WTC11 (cell line): ENCODE results near the gene EPB41. TPM values are rescaled to one million over a fixed set of nuclear protein-coding genes. Genes with fewer than 3 reads are reported as not detected.

Experiments
- ATAC-seq: fragments of 200-7000 bp; cut with Tn5 transposase; 2 replicates; pipeline ENCODE4 v1.10.0; 2021; ENCODE audit warnings: mild to moderate bottlenecking, moderate library complexity
- CTCF ChIA-PET: fragments of 300-600 bp; sonication (Branson Sonifier 250); formaldehyde crosslinking; loops from one replicate; lab custom pipeline; 2021; ENCODE audit warnings: antibody characterized with exemption; lab: Charles Lee
- POLR2A ChIA-PET: fragments of 350-600 bp; sonication (Branson Sonifier 250); formaldehyde crosslinking; loops from one replicate; lab custom pipeline; 2021; ENCODE audit warnings: antibody characterized with exemption; lab: Charles Lee
- DNase-seq: peaks from one replicate; pipeline ENCODE4 v3.0.0; 2021; ENCODE audit warnings: low spot score
- H3K27ac Mint-ChIP-seq: 2 replicates; pipeline ENCODE4 v1.8.0; 2021; ENCODE audit warnings: mixed read lengths
- H3K27me3 Mint-ChIP-seq: 2 replicates; pipeline ENCODE4 v1.8.0; 2021; ENCODE audit warnings: low read depth, mild to moderate bottlenecking, moderate library complexity, mixed read lengths
- H3K36me3 Mint-ChIP-seq: 2 replicates; pipeline ENCODE4 v1.8.0; 2021; ENCODE audit warnings: mixed read lengths
- H3K4me1 Mint-ChIP-seq: 2 replicates; pipeline ENCODE4 v1.8.0; 2022; ENCODE audit warnings: mixed read lengths
- H3K4me3 Mint-ChIP-seq: 2 replicates; pipeline ENCODE4 v1.8.0; 2021; ENCODE audit warnings: mild to moderate bottlenecking, moderate library complexity, mixed read lengths
- H3K9me3 Mint-ChIP-seq: 2 replicates; pipeline ENCODE4 v1.8.0; 2021; ENCODE audit warnings: mixed read lengths
- ELF4 ChIP-seq: sonication (generic); formaldehyde crosslinking; IDR thresholded peaks from 2 replicates; pipeline ENCODE4 v1.8.1; 2022; ENCODE audit warnings: low read depth, mild to moderate bottlenecking, moderate library complexity, missing genetic modification reagents
- GABPB1 ChIP-seq: sonication (generic); formaldehyde crosslinking; IDR thresholded peaks from 2 replicates; pipeline ENCODE4 v1.8.1; 2023; ENCODE audit warnings: mild to moderate bottlenecking, missing genetic modification reagents
- HMGA2 ChIP-seq: fragments of 250-450 bp; sonication (Bioruptor Pico); IDR thresholded peaks from 2 replicates; pipeline ENCODE4 v1.4.0; 2021; ENCODE audit warnings: mild to moderate bottlenecking, moderate library complexity
- PREB ChIP-seq: sonication (generic); formaldehyde crosslinking; IDR thresholded peaks from 2 replicates; pipeline ENCODE4 v1.8.1; 2022; ENCODE audit warnings: mild to moderate bottlenecking, missing genetic modification reagents, moderate library complexity, borderline replicate concordance
- TP53 ChIP-seq: sonication (generic); formaldehyde crosslinking; IDR thresholded peaks from 2 replicates; pipeline ENCODE4 v1.8.1; 2023; ENCODE audit warnings: mild to moderate bottlenecking, missing genetic modification reagents
- ZNF219 ChIP-seq: sonication (generic); formaldehyde crosslinking; IDR thresholded peaks from 2 replicates; pipeline ENCODE4 v1.8.0; 2023; ENCODE audit warnings: missing genetic modification reagents, mild to moderate bottlenecking, borderline replicate concordance
- ZNF317 ChIP-seq: sonication (generic); formaldehyde crosslinking; IDR thresholded peaks from 2 replicates; pipeline ENCODE4 v1.8.1; 2023; ENCODE audit warnings: low read depth, mild to moderate bottlenecking, moderate library complexity, missing genetic modification reagents, borderline replicate concordance
- ZNF416 ChIP-seq: fragments of 250-450 bp; sonication (Bioruptor Pico); IDR thresholded peaks from 2 replicates; pipeline ENCODE4 v1.9.0; 2021; ENCODE audit warnings: mild to moderate bottlenecking, inconsistent platforms
- total RNA-seq: library from RNA; stranded (reverse); gene quantifications from 3 replicates; pipeline ENCODE4 v1.2.3, GENCODE V29; 2021
- TF ChIP-seq, protein P1 (sequence below): fragments of 250-450 bp; sonication (Bioruptor Pico); IDR thresholded peaks from 2 replicates; pipeline ENCODE4 v2.1.2; 2022; ENCODE audit warnings: mild to moderate bottlenecking, moderate library complexity
- TF ChIP-seq, protein P2 (sequence below): fragments of 250-450 bp; sonication (Bioruptor Pico); IDR thresholded peaks from 2 replicates; pipeline ENCODE4 v1.9.0; 2021; ENCODE audit warnings: mild to moderate bottlenecking, borderline replicate concordance
- TF ChIP-seq, protein P3 (sequence below): sonication (generic); formaldehyde crosslinking; IDR thresholded peaks from 2 replicates; pipeline ENCODE4 v1.8.0; 2022; ENCODE audit warnings: missing genetic modification reagents
- TF ChIP-seq, protein P4 (sequence below): sonication (generic); formaldehyde crosslinking; conservative IDR thresholded peaks from 2 replicates; pipeline ENCODE4 v1.8.1; 2022; ENCODE audit warnings: mild to moderate bottlenecking, missing genetic modification reagents

Gene EPB41
- total RNA-seq, 1 experiment from 2014 or later: 85.0 TPM

DNA sequence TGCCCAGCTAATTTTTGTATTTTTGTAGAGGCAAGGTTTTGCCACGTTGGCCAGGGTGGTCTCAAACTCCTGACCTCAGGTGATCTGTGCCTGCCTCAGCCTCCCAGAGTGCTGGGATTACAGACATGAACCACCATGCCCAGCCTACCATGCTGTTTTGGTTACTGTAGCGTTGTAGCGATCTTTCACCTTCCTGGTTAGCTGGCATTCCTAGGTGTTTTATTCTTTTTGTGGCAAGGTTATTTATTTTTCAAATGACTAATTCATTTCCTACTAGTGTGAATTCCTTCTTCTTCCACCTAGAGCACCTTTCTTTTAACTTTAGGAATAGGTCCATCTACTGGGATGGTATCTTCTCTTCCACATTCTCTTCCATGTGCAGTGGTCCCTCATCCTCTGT is 180.1 kb downstream of the EPB41 start (continued):
- TF ChIP-seq, protein P1, sequence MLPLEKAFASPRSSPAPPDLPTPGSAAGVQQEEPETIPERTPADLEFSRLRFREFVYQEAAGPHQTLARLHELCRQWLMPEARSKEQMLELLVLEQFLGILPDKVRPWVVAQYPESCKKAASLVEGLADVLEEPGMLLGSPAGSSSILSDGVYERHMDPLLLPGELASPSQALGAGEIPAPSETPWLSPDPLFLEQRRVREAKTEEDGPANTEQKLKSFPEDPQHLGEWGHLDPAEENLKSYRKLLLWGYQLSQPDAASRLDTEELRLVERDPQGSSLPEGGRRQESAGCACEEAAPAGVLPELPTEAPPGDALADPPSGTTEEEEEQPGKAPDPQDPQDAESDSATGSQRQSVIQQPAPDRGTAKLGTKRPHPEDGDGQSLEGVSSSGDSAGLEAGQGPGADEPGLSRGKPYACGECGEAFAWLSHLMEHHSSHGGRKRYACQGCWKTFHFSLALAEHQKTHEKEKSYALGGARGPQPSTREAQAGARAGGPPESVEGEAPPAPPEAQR (CRISPR knock-in tag): no peak
- TF ChIP-seq ZNF416 (CRISPR knock-in tag) (no peak), TP53 (CRISPR knock-in tag) (no peak), ZNF317 (CRISPR knock-in tag) (no peak), ZNF219 (CRISPR knock-in tag) (no peak)

GRCh38 chr1:29094954-29095353 is 180.6 kb downstream of the EPB41 start:
- CTCF ChIA-PET: interaction anchor here (2.2 kb wide), 1 partner anchor 213 kb away, joined by 5 read pairs; no protein-coding TSS in a partner anchor

More at GRCh38 chr1:29094954-29095353, 180.6 kb downstream of the EPB41 start:
- no peak overlapping the region for H3K4me3 Mint-ChIP-seq
- H3K9me3 Mint-ChIP-seq: peaks cover 7% of the 10 kb centered on the region
- ATAC-seq: no peak
- TF ChIP-seq, protein P2, sequence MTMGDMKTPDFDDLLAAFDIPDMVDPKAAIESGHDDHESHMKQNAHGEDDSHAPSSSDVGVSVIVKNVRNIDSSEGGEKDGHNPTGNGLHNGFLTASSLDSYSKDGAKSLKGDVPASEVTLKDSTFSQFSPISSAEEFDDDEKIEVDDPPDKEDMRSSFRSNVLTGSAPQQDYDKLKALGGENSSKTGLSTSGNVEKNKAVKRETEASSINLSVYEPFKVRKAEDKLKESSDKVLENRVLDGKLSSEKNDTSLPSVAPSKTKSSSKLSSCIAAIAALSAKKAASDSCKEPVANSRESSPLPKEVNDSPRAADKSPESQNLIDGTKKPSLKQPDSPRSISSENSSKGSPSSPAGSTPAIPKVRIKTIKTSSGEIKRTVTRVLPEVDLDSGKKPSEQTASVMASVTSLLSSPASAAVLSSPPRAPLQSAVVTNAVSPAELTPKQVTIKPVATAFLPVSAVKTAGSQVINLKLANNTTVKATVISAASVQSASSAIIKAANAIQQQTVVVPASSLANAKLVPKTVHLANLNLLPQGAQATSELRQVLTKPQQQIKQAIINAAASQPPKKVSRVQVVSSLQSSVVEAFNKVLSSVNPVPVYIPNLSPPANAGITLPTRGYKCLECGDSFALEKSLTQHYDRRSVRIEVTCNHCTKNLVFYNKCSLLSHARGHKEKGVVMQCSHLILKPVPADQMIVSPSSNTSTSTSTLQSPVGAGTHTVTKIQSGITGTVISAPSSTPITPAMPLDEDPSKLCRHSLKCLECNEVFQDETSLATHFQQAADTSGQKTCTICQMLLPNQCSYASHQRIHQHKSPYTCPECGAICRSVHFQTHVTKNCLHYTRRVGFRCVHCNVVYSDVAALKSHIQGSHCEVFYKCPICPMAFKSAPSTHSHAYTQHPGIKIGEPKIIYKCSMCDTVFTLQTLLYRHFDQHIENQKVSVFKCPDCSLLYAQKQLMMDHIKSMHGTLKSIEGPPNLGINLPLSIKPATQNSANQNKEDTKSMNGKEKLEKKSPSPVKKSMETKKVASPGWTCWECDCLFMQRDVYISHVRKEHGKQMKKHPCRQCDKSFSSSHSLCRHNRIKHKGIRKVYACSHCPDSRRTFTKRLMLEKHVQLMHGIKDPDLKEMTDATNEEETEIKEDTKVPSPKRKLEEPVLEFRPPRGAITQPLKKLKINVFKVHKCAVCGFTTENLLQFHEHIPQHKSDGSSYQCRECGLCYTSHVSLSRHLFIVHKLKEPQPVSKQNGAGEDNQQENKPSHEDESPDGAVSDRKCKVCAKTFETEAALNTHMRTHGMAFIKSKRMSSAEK (CRISPR knock-in tag): no peak
- TF ChIP-seq PREB (no peak), ZNF416 (CRISPR knock-in tag) (no peak), GABPB1 (no peak), ELF4 (CRISPR knock-in tag) (no peak), HMGA2 (CRISPR knock-in tag) (no peak)
- TF ChIP-seq, protein P3, sequence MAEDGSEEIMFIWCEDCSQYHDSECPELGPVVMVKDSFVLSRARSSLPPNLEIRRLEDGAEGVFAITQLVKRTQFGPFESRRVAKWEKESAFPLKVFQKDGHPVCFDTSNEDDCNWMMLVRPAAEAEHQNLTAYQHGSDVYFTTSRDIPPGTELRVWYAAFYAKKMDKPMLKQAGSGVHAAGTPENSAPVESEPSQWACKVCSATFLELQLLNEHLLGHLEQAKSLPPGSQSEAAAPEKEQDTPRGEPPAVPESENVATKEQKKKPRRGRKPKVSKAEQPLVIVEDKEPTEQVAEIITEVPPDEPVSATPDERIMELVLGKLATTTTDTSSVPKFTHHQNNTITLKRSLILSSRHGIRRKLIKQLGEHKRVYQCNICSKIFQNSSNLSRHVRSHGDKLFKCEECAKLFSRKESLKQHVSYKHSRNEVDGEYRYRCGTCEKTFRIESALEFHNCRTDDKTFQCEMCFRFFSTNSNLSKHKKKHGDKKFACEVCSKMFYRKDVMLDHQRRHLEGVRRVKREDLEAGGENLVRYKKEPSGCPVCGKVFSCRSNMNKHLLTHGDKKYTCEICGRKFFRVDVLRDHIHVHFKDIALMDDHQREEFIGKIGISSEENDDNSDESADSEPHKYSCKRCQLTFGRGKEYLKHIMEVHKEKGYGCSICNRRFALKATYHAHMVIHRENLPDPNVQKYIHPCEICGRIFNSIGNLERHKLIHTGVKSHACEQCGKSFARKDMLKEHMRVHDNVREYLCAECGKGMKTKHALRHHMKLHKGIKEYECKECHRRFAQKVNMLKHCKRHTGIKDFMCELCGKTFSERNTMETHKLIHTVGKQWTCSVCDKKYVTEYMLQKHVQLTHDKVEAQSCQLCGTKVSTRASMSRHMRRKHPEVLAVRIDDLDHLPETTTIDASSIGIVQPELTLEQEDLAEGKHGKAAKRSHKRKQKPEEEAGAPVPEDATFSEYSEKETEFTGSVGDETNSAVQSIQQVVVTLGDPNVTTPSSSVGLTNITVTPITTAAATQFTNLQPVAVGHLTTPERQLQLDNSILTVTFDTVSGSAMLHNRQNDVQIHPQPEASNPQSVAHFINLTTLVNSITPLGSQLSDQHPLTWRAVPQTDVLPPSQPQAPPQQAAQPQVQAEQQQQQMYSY (CRISPR knock-in tag): no peak
- TF ChIP-seq, protein P4, sequence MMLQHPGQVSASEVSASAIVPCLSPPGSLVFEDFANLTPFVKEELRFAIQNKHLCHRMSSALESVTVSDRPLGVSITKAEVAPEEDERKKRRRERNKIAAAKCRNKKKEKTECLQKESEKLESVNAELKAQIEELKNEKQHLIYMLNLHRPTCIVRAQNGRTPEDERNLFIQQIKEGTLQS (CRISPR knock-in tag): no peak
- TF ChIP-seq, all 79 proteins: peak for 0
- Mint-ChIP-seq H3K4me1 (peaks cover 15% of the 10 kb centered on the region), H3K36me3 (peaks cover 28% of the 10 kb centered on the region), H3K27ac (no peak overlapping the region), H3K27me3 (no peaks in the 10 kb centered on the region)
- POLR2A ChIA-PET: no interaction called here
- no peak for DNase-seq
